T-cell (primary cell): ENCODE data around the gene SLC13A5. TPM values are rescaled to one million over a fixed set of nuclear protein-coding genes. Genes with fewer than 3 reads are reported as not detected.

Experiments used
- ATAC-seq, 4 experiments: fragments of 200-7000 bp in 3 of 4; fragments of 150-1000 bp in 1 of 4; cut with Tn5 transposase; replicated peaks in 1 of 4; 1 replicate in 3 of 4; 2 replicates in 1 of 4; pipeline ENCODE4 v1.10.0; 2021; ENCODE audit warnings: moderate library complexity in 3 of 4, mild to moderate bottlenecking in 2 of 4, moderate number of reproducible peaks in 1 of 4
- CTCF ChIA-PET, 2 donors: fragments of 300-600 bp; sonication (Branson Sonifier 250); formaldehyde crosslinking; loops; one replicate each; lab custom pipeline; 2022; ENCODE audit warnings: antibody characterized with exemption in 2 of 2; lab: Charles Lee
- POLR2A ChIA-PET, 2 donors: fragments of 300-600 bp; sonication (Branson Sonifier 250); formaldehyde crosslinking; loops; one replicate each; lab custom pipeline; 2022; ENCODE audit warnings: antibody characterized with exemption in 2 of 2; lab: Charles Lee
- DNase-seq, 35 experiments: peaks; one replicate each; pipeline versions ENCODE4 v3.0.0 to v3.0.0-alpha.2; 2013 to 2023
- H3K27ac ChIP-seq: one replicate; pipeline ENCODE4 v1.5.1; 2013; ENCODE audit warnings: low read length
- H3K27me3 ChIP-seq, 2 experiments: replicated peaks in 1 of 2; 1 replicate in 1 of 2; 2 replicates in 1 of 2; pipeline versions ENCODE4 v1.6.1 to v1.7.0; 2013; ENCODE audit warnings: low read length in 1 of 2, mixed read lengths in 1 of 2; ENCODE audit not compliant: control insufficient read depth in 2 of 2, insufficient read depth in 2 of 2; ENCODE audit errors: extremely low read depth in 1 of 2
- H3K36me3 ChIP-seq, 2 donors: 1 replicate in 1 of 2; 2 replicates in 1 of 2; pipeline versions ENCODE4 v1.6.1 to v1.7.0; 2013; ENCODE audit warnings: low read length in 1 of 2; ENCODE audit not compliant: control insufficient read depth in 2 of 2, insufficient read depth in 1 of 2; ENCODE audit errors: extremely low read depth in 1 of 2
- H3K4me1 ChIP-seq, 2 experiments: 1 replicate in 1 of 2; 2 replicates in 1 of 2; pipeline versions ENCODE4 v1.6.1 to v1.7.0; 2013; ENCODE audit warnings: low read length in 2 of 2, mixed read lengths in 1 of 2; ENCODE audit not compliant: insufficient read depth in 2 of 2, control insufficient read depth in 1 of 2; ENCODE audit errors: extremely low read depth in 1 of 2
- H3K4me3 ChIP-seq, 2 donors: 1 replicate in 1 of 2; 2 replicates in 1 of 2; pipeline versions ENCODE4 v1.5.1 to v1.7.0; 2013; ENCODE audit warnings: mild to moderate bottlenecking in 2 of 2, low read length in 1 of 2, moderate library complexity in 1 of 2; ENCODE audit not compliant: control insufficient read depth in 1 of 2; ENCODE audit errors: extremely low read depth in 1 of 2
- H3K9me3 ChIP-seq: 2 replicates; pipeline ENCODE4 v1.7.0; 2013
- H3K27ac Mint-ChIP-seq, 2 donors: one replicate each; pipeline ENCODE4 v1.8.0; 2020 to 2021; ENCODE audit warnings: mild to moderate bottlenecking in 2 of 2, mixed read lengths in 2 of 2
- H3K27me3 Mint-ChIP-seq, 2 donors: one replicate each; pipeline ENCODE4 v1.8.0; 2021 to 2022; ENCODE audit warnings: mixed read lengths in 2 of 2
- H3K36me3 Mint-ChIP-seq: one replicate; pipeline ENCODE4 v1.8.0; 2021; ENCODE audit warnings: mixed read lengths
- H3K4me1 Mint-ChIP-seq, 3 donors: one replicate each; pipeline ENCODE4 v1.8.0; 2020 to 2022; ENCODE audit warnings: mixed read lengths in 3 of 3, mild to moderate bottlenecking in 1 of 3
- H3K4me3 Mint-ChIP-seq, 3 donors: one replicate each; pipeline ENCODE4 v1.8.0; 2020 to 2022; ENCODE audit warnings: mild to moderate bottlenecking in 3 of 3, mixed read lengths in 3 of 3, moderate library complexity in 3 of 3
- H3K9me3 Mint-ChIP-seq, 3 donors: one replicate each; pipeline ENCODE4 v1.8.0; 2020 to 2022; ENCODE audit warnings: mixed read lengths in 3 of 3
- WGBS: methylation state at CpG from one replicate; pipeline ENCODE4 v1.1.5; 2013; ENCODE audit warnings: missing lambda C conversion rate; ENCODE audit not compliant: insufficient coverage; 5-methylcytosine and 5-hydroxymethylcytosine counted together
- total RNA-seq, 35 experiments: library from RNA in 6 of 35; stranded (reverse) in 6 of 35; fragments of 120-200 nt in 1 of 35; gene quantifications; one replicate each; pipeline versions ENCODE4 v1.2.1 to v1.2.4 and lab custom pipeline; 2013 to 2026

SLC13A5 gene
- total RNA-seq, 5 donors from 2014 or later (not counting 1 experiment from before 2014, with no cell fraction given), result 0.13 TPM; not detected in 3

DNA sequence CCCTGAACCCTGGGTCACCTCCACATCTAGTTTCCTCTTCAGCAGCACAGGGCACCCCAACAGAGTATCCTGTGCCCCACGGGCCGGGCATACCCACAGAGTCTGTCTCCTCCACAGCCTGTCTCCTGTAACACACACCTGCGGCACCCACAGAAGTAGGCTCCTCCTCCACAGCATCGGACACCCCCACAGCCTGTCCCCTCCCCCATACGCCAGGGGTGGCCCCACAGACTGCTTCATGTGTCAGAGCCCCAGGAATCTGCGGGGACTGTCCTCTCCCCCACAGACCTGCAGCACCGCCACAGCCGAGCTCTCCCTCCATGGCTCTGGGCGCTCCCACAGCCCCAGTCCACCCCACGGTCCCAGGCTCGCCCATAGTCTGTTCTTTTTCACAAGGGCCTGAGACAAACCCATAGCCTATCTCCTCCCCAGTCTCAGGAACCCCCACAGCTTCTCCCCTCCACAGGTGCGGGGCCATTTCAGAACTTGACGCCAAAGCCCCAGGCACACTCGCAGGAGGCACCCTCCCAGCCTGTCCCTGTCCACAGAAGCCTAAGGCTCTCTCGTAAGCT is 74.1 kb downstream of the SLC13A5 start:
- 59% methylated on average over 14 of the region's 15 CpGs for WGBS
- ATAC-seq (no peak), DNase-seq (no peak)
- peaks cover 45 to 56% (median 49%) of the 10 kb centered on the region in 3 donors for H3K4me1 Mint-ChIP-seq
- peaks cover 12 to 37% of the 10 kb centered on the region in 2 experiments for H3K4me1 ChIP-seq
- no peaks in the 10 kb centered on the region for H3K27me3 Mint-ChIP-seq
- H3K27ac Mint-ChIP-seq, result peak overlapping the region in 1 of 2 donors; percentile 31
- POLR2A ChIA-PET, result no interaction called here
- peak overlapping the region; percentile 92 to 95 (median 95) for H3K4me3 Mint-ChIP-seq
- no peaks in the 10 kb centered on the region for H3K9me3 ChIP-seq
- no peaks in the 10 kb centered on the region for H3K27me3 ChIP-seq
- peaks cover 5% of the 10 kb centered on the region for H3K36me3 Mint-ChIP-seq
- CTCF ChIA-PET, result no interaction called here
- peak overlapping the region; percentile 89 to 98 for H3K4me3 ChIP-seq
- no peak overlapping the region for H3K27ac ChIP-seq
- peaks cover 6 to 17% of the 10 kb centered on the region in 2 donors for H3K36me3 ChIP-seq
- H3K9me3 Mint-ChIP-seq, result no peaks in the 10 kb centered on the region

GRCh38 chr17:6638046-6638908 is 74.9 kb downstream of the SLC13A5 start:
- Histone ChIP-seq H3K27ac (no peak overlapping the region), H3K27me3 (no peaks in the 10 kb centered on the region), H3K9me3 (no peaks in the 10 kb centered on the region), H3K4me1 (peaks cover 12 to 37% of the 10 kb centered on the region in 2 experiments), H3K4me3 (no peak overlapping the region), H3K36me3 (peaks cover 6 to 21% of the 10 kb centered on the region in 2 donors)
- 70% methylated on average over 24 of the region's 24 CpGs for WGBS
- Mint-ChIP-seq H3K27me3 (no peaks in the 10 kb centered on the region), H3K4me3 (peak overlapping the region; percentile 92 to 95 (median 95)), H3K36me3 (peaks cover 13% of the 10 kb centered on the region), H3K27ac (peak overlapping the region in 1 of 2 donors; percentile 22), H3K4me1 (peaks cover 38 to 55% (median 43%) of the 10 kb centered on the region in 3 donors), H3K9me3 (no peaks in the 10 kb centered on the region)
- ChIA-PET CTCF (no interaction called here), POLR2A (interaction anchor here (0.7 to 1.3 kb wide), 2 partner anchors 13 to 23 kb away, joined by 4 read pairs; partner anchors contain the start of genes C17orf100 (in 1 of the 2) and MED31 (in 1 of the 2))
- DNase-seq, result no peak
- no peak for ATAC-seq

DNA sequence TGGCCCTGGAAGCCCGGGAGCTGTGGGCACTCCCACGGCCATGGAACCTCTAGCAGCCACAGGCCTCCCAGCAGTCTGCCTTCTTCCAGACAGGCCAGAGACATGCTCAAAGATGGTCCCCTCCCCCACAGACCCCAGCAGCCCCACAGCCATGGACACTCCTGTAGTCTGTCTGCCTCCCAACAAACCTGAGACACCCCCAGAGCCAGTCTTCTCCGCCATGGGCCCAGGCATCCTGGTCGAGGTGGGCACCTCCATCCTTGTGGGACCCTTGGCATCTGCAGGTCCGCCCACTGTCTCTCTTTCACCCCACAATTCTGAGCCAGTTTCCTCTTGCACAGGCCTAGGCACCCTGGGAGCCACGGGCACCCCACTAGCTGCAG is 75.7 kb downstream of the SLC13A5 start:
- H3K4me3 Mint-ChIP-seq, result peak overlapping the region in 1 of 3 donors; percentile 2

DNA sequence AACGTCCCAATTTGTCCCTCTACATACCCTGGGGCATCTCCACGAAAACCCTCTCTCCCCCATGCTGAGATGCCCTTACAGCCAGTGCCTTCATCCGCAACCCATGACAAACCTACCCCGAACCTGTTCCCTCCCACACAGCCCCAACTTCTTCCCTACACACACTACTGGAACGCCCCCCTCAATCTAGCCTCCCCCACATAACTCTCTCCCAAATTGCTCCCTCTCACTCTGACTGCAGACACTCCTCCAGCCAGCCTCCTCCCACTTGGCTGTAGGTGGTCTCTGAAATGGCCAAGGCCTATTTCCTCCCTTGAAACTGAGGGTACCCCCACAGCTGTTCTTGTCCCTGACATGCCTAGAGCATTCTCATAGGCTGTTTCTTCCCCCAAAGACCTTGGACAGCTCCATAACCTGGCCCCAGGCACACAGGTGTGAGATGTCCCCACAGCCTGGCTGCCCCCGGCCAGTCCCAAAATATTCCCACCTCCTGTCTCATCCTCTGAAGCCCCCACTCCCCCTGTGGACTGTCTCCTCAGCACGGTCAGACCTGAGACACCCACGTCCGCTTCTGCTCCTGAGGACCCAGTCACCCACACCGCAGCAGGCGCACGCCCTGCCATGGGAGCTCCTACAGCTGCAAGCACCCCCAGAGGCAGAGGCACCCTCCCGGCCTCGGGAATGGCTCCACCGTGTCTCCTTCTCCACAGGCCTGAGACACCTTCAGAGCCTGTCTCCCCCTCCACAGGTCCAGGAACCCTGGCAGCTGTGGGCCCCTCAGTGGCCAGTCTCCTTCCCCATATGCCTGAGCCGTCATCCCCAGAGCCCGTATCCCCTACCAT is 76.3 kb downstream of the SLC13A5 start:
- peak overlapping the region in 1 of 3 donors; percentile 2 for H3K4me3 Mint-ChIP-seq
- H3K4me1 Mint-ChIP-seq, result peaks cover 25 to 43% (median 30%) of the 10 kb centered on the region in 3 donors
- WGBS, result 97% methylated on average over 17 of the region's 17 CpGs
- ATAC-seq, result no peak
- DNase-seq, result no peak
- peaks cover 6 to 25% of the 10 kb centered on the region in 2 donors for H3K36me3 ChIP-seq
- H3K36me3 Mint-ChIP-seq, result peaks cover 25% of the 10 kb centered on the region
- CTCF ChIA-PET, result no interaction called here
- H3K27me3 Mint-ChIP-seq, result no peaks in the 10 kb centered on the region
- H3K27me3 ChIP-seq, result no peaks in the 10 kb centered on the region
- no peak overlapping the region for H3K27ac ChIP-seq
- POLR2A ChIA-PET, result interaction anchor here in 1 of 2 donors (1.3 kb wide), 1 partner anchor 14 kb away, joined by 4 read pairs; the partner anchor contains the start of genes C17orf100 and MED31
- H3K4me1 ChIP-seq, result peaks cover 5 to 37% of the 10 kb centered on the region in 2 experiments
- H3K4me3 ChIP-seq, result no peak overlapping the region
- no peaks in the 10 kb centered on the region for H3K9me3 Mint-ChIP-seq
- H3K27ac Mint-ChIP-seq, result peak overlapping the region in 1 of 2 donors; percentile 37
- H3K9me3 ChIP-seq, result no peaks in the 10 kb centered on the region

More for the DNA sequence above, 75.7 kb downstream of the SLC13A5 start:
- WGBS, result 91% methylated on average over 6 of the region's 6 CpGs
- Histone ChIP-seq H3K4me1 (peaks cover 11 to 37% of the 10 kb centered on the region in 2 experiments), H3K9me3 (no peaks in the 10 kb centered on the region), H3K36me3 (peaks cover 6 to 20% of the 10 kb centered on the region in 2 donors), H3K27me3 (no peaks in the 10 kb centered on the region), H3K4me3 (no peak overlapping the region), H3K27ac (no peak overlapping the region)
- ChIA-PET CTCF (no interaction called here), POLR2A (interaction anchor here in 1 of 2 donors (1.3 kb wide), 1 partner anchor 14 kb away, joined by 4 read pairs; the partner anchor contains the start of genes C17orf100 and MED31)
- Mint-ChIP-seq H3K9me3 (no peaks in the 10 kb centered on the region), H3K36me3 (peaks cover 21% of the 10 kb centered on the region), H3K27me3 (no peaks in the 10 kb centered on the region), H3K27ac (no peak overlapping the region), H3K4me1 (peaks cover 31 to 49% (median 34%) of the 10 kb centered on the region in 3 donors)
- no peak for ATAC-seq
- no peak for DNase-seq

DNA sequence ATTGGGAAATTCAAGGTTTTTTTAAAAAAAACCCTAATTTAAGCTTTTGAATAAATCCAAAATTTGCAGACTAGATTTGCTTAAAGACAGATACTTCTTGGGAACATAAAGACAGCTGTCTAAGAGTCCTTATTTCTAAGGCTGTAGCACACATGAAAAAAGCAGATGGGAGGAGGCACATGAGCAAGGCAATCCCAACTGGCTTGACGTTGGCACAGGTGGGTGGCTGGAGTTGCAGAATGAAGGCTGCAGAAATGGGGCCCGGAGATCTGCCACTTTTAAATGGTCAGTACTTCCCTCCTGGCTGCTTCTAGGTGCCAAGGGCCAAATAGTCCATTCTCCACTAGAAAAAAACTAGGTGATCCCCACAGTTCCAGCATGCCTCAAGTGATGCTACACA is 77.1 kb downstream of the SLC13A5 start:
- Mint-ChIP-seq H3K36me3 (peaks cover 29% of the 10 kb centered on the region), H3K27ac (no peak overlapping the region), H3K27me3 (no peaks in the 10 kb centered on the region), H3K4me1 (peaks cover 22 to 36% (median 27%) of the 10 kb centered on the region in 3 donors), H3K9me3 (no peaks in the 10 kb centered on the region), H3K4me3 (no peak overlapping the region)
- no peak for DNase-seq
- CTCF ChIA-PET, result no interaction called here
- Histone ChIP-seq H3K4me1 (peaks cover 2 to 30% of the 10 kb centered on the region in 2 experiments), H3K27me3 (no peaks in the 10 kb centered on the region), H3K4me3 (no peak overlapping the region), H3K36me3 (peaks cover 6 to 31% of the 10 kb centered on the region in 2 donors), H3K9me3 (no peaks in the 10 kb centered on the region), H3K27ac (no peak overlapping the region)
- WGBS, result 100% methylated on average over 2 of the region's 2 CpGs
- POLR2A ChIA-PET, result no interaction called here
- no peak for ATAC-seq
